ENCODE results near the gene MVK. TPM values are rescaled to one million over a fixed set of nuclear protein-coding genes. Genes with fewer than 3 reads are reported as not detected.

Gene MVK
- total and polyA plus RNA-seq, 2 of the 4 experiments (the other 2 are of a cell fraction), result 6.6 to 11.5 TPM

- Histone ChIP-seq H2BK5ac (ENCODE audit: low read depth, low read length, poor library complexity, severe bottlenecking) (no peak overlapping the region), H3K4me1 (ENCODE audit: control insufficient read depth, insufficient read depth, low read length) (no peaks in the 10 kb centered on the region), H3K9me3 (ENCODE audit: control insufficient read depth, insufficient read depth, low read length) (no peaks in the 10 kb centered on the region), H2AFZ (replicated peaks; ENCODE audit: low read length, poor library complexity) (no peak overlapping the region), H3K4ac (ENCODE audit: low read depth, low read length) (no peak overlapping the region), H2BK20ac (ENCODE audit: low read depth, low read length) (no peak overlapping the region), H4K5ac (ENCODE audit: low read depth, low read length) (no peak overlapping the region), H4K20me1 (ENCODE audit: insufficient read depth, low read length) (no peaks in the 10 kb centered on the region), H3K9ac (ENCODE audit: low read depth, low read length) (no peak overlapping the region), H3K56ac (ENCODE audit: extremely low read depth, insufficient read depth, low read length) (no peak overlapping the region), H3K18ac (ENCODE audit: low read depth, low read length) (no peak overlapping the region), H4K91ac (ENCODE audit: insufficient read depth, low read depth, low read length) (no peak overlapping the region), H3K14ac (replicated peaks; ENCODE audit: low read depth, low read length) (no peak overlapping the region), H3K36me3 (ENCODE audit: control insufficient read depth, insufficient read depth, low read length) (peaks cover 48% of the 10 kb centered on the region), H2AK9ac (replicated peaks; ENCODE audit: low read depth, low read length, poor library complexity) (no peak overlapping the region), H3K4me2 (ENCODE audit: low read depth, low read length) (no peak overlapping the region), H2BK15ac (ENCODE audit: low read depth, low read length) (no peak overlapping the region), H3K27ac (ENCODE audit: insufficient read depth, low read length) (no peak overlapping the region), H4K8ac (ENCODE audit: low read depth in 2 of 2, low read length in 2 of 2) (no peak overlapping the region), H3K79me1 (ENCODE audit: low read depth in 1 of 2, low read length in 2 of 2) (no peaks in the 10 kb centered on the region; a peak in 1 of 4 replicates), H2BK120ac (ENCODE audit: low read depth, low read length) (no peak overlapping the region), H3K27me3 (ENCODE audit: control insufficient read depth, insufficient read depth, low read length) (no peaks in the 10 kb centered on the region), H3K4me3 (ENCODE audit: insufficient read depth, low read depth, low read length) (no peak overlapping the region), H3K9me1 (ENCODE audit: insufficient read depth, low read length) (peaks cover 2% of the 10 kb centered on the region), H2AK5ac (ENCODE audit: low read depth, low read length) (no peak overlapping the region), H3K23ac (ENCODE audit: low read depth, low read length) (no peak overlapping the region)
- dilution Hi-C loops (cut with HindIII; ENCODE audit: low sequenced_read_pairs, unreplicated experiment) (no loop called here), intact Hi-C loops (cut with micrococcal nuclease) (no loop called here), in situ Hi-C loops (cut with MboI; ENCODE audit: low sequenced_read_pairs) (no loop called here)
- ChIA-PET CTCF (no interaction called here), POLR2A (ENCODE audit: unreplicated experiment) (no interaction called here)
- no TSS peak for BruUV-seq (replicated peaks)
- WGBS, 2 experiments (ENCODE audit: extremely low coverage in 2 of 2, insufficient read length in 1 of 2), result no CpG with 5 or more reads among the region's 8 CpGs
- DNase-seq, result no peak
- TF ChIP-seq RCOR1 (IDR thresholded peaks at IDR 0.05; ENCODE audit: insufficient replicate concordance, low read length), result no peak
- TF ChIP-seq USF2 (IDR thresholded peaks at IDR 0.05; ENCODE audit: low read depth, low read length), result no peak
- TF ChIP-seq CEBPB (IDR thresholded peaks at IDR 0.05; ENCODE audit: low read depth, low read length), result no peak
- no peak for TF ChIP-seq CHD1 (IDR thresholded peaks at IDR 0.05; ENCODE audit: low read depth, low read length)
- TF ChIP-seq RAD21 (IDR thresholded peaks at IDR 0.05; ENCODE audit: low read length), result no peak
- TF ChIP-seq, protein P1, sequence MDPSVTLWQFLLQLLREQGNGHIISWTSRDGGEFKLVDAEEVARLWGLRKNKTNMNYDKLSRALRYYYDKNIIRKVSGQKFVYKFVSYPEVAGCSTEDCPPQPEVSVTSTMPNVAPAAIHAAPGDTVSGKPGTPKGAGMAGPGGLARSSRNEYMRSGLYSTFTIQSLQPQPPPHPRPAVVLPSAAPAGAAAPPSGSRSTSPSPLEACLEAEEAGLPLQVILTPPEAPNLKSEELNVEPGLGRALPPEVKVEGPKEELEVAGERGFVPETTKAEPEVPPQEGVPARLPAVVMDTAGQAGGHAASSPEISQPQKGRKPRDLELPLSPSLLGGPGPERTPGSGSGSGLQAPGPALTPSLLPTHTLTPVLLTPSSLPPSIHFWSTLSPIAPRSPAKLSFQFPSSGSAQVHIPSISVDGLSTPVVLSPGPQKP (IDR thresholded peaks at IDR 0.05; ENCODE audit: borderline replicate concordance, low read depth, low read length), result no peak
- ATAC-seq (ENCODE audit: low read depth), result no peak
Observed at GRCh38 chr12:109533487-109533740, 40.2 kb upstream of the MVK start.
